NCI-H345 treated with DMSO at 0.1 percent for 48 hours (cell line): ENCODE data around the gene RSPO3.
A peak's percentile ranks its signal among the peaks of the same experiment; 100 is the strongest.

Experiments used
- DNase-seq: peaks from one replicate; lab custom pipeline; 2025; ENCODE audit not compliant: unreplicated experiment; lab: John Stamatoyannopoulos, UW

RSPO3 gene

GRCh38 chr6:127111526-127111925 is 6.9 kb upstream of the RSPO3 start:
- DNase-seq = no peak

GRCh38 chr6:127114214-127114760 is 4.2 kb upstream of the RSPO3 start:
- no peak for DNase-seq

GRCh38 chr6:127115084-127115655 is 3.3 kb upstream of the RSPO3 start:
- DNase-seq = no peak

- no peak for DNase-seq
Observed at GRCh38 chr6:127115746-127116145, 2.7 kb upstream of the RSPO3 start.

- no peak for DNase-seq
Observed at GRCh38 chr6:127117979-127118297, 533 bp upstream of the RSPO3 start.

- peak; percentile 17 for DNase-seq
Observed at GRCh38 chr6:127119102-127120022, 891 bp downstream of the RSPO3 start.

- DNase-seq = no peak
Observed at GRCh38 chr6:127120023-127120786, 1.7 kb downstream of the RSPO3 start.

GRCh38 chr6:127120787-127121636 is 2.5 kb downstream of the RSPO3 start:
- peak; percentile 48 for DNase-seq

- no peak for DNase-seq
Observed at GRCh38 chr6:127121637-127121960, 3.1 kb downstream of the RSPO3 start.

GRCh38 chr6:127124172-127124571 is 5.7 kb downstream of the RSPO3 start:
- DNase-seq = no peak

- DNase-seq = no peak
Observed at GRCh38 chr6:127124680-127125079, 6.2 kb downstream of the RSPO3 start.

GRCh38 chr6:127128066-127128465 is 9.6 kb downstream of the RSPO3 start:
- DNase-seq = no peak

- no peak for DNase-seq
Observed at GRCh38 chr6:127129251-127129650, 10.8 kb downstream of the RSPO3 start.

- DNase-seq = no peak
Observed at GRCh38 chr6:127131275-127131674, 12.8 kb downstream of the RSPO3 start.

- no peak for DNase-seq
Observed at GRCh38 chr6:127131772-127132376, 13.4 kb downstream of the RSPO3 start.

- DNase-seq = no peak
Observed at GRCh38 chr6:127134136-127134535, 15.7 kb downstream of the RSPO3 start.

GRCh38 chr6:127136786-127137185 is 18.3 kb downstream of the RSPO3 start:
- no peak for DNase-seq

- DNase-seq = no peak
Observed at GRCh38 chr6:127146932-127147331, 28.5 kb downstream of the RSPO3 start.

GRCh38 chr6:127147534-127147933 is 29.1 kb downstream of the RSPO3 start:
- no peak for DNase-seq

- DNase-seq = no peak
Observed at GRCh38 chr6:127148511-127148910, 30.0 kb downstream of the RSPO3 start.
